T47D (cell line): ENCODE measurements around the gene BSCL2.
"Not testable (repeated sequence)": the region's sequence is repeated elsewhere in the genome, so short reads cannot be mapped to it uniquely, and the experiment has no call there.

Experiments used
- DNase-seq, 2 experiments: peaks; one replicate each; pipeline versions ENCODE4 v3.0.0 to v3.0.0-alpha.2; 2011 to 2012; ENCODE audit warnings: low read depth in 1 of 2, low spot score in 1 of 2
- JUND ChIP-seq: IDR thresholded peaks from 2 replicates; pipeline ENCODE4 v1.6.1; 2012; ENCODE audit warnings: low read depth
- in situ Hi-C: cut with HindIII; loops from 2 replicates; pipeline ENCODE4 v1.10.0; 2016; ENCODE audit warnings: low sequenced_read_pairs, low pct_unique_long_range_greater_than_20kb

The BSCL2 gene

DNA sequence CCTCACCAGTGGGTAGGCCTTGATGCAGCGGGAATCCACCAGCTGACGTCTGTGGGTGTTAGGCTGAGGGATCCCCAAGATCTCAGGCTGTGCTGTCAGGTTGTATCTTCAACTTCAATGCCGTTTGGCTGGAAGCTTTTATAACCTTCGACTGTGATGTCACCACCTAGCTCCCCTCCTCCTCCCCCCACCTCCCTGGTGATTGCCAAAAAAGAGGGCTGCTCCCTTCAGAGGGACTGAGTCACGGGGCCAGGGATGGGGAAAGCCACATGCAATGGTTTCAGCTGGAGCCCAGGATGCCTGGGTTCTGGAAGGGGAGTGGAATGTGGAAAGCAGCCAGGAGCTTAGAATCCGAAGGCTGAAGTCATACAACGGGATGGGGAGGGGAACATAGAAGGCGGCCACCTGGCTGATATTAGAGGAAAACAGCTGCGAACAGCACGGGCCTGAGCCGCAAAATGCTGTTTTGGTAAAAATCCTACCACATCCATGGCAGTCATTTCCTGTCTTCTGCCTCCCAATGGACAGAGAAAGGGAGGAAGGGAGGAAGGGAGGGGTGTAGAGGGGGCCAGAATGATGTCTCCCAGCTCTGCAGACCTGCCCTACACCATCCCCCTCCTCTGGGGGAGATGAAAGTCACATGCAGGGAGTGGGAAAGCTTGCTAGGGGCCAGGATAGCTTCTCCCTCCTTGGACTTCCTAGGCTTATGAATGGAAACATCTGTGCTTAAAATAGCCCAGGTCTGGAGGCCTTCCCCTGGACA lies 17.6 kb downstream of the BSCL2 start, which contains the start of gene LRRN4CL:
TSS of gene LRRN4CL (minus strand) at position 110 of the 763 bp plus-strand sequence. CDS start 1,022 bp downstream, outside the sequence.
- TF ChIP-seq JUND, result no peak
- in situ Hi-C loops, result no loop called here

GRCh38 chr11:62688491-62688890 lies 18.7 kb downstream of the BSCL2 start:
- no peak for DNase-seq
- in situ Hi-C loops, result no loop called here
- TF ChIP-seq JUND, result no peak

More for the DNA sequence above, 17.6 kb downstream of the BSCL2 start, which contains the start of gene LRRN4CL:
- no peak for DNase-seq

- in situ Hi-C loops, result no loop called here
- DNase-seq, result no peak
These were observed 19.5 kb downstream of the BSCL2 start for GRCh38 chr11:62687508-62688396.

DNA sequence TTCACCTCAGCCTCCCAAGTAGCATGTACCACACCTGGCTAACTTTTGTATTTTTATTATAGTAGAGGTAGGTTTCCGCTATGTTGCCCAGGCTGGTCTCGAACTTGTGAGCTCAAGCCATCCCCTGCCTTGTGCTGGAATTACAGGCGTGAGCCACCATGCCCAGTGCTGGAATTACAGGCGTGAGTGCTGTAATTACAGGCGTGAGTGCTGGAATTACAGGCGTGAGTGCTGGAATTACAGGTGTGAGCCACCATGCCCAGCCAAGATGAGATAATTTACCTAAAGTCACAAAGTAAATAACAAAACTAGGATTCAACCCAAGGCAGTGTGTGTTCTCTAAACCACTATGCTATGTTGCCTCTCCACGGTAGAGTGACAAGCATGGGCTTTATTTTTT lies 24.7 kb downstream of the BSCL2 start:
- DNase-seq, result peak; percentile 49 to 69
- in situ Hi-C loops, result no loop called here
- no peak for TF ChIP-seq JUND

More at GRCh38 chr11:62687508-62688396, 19.5 kb downstream of the BSCL2 start:
- no peak for TF ChIP-seq JUND

GRCh38 chr11:62680825-62681240 lies 26.4 kb downstream of the BSCL2 start:
- peak; percentile 91 to 92 for DNase-seq
- in situ Hi-C loops, result no loop called here

DNA sequence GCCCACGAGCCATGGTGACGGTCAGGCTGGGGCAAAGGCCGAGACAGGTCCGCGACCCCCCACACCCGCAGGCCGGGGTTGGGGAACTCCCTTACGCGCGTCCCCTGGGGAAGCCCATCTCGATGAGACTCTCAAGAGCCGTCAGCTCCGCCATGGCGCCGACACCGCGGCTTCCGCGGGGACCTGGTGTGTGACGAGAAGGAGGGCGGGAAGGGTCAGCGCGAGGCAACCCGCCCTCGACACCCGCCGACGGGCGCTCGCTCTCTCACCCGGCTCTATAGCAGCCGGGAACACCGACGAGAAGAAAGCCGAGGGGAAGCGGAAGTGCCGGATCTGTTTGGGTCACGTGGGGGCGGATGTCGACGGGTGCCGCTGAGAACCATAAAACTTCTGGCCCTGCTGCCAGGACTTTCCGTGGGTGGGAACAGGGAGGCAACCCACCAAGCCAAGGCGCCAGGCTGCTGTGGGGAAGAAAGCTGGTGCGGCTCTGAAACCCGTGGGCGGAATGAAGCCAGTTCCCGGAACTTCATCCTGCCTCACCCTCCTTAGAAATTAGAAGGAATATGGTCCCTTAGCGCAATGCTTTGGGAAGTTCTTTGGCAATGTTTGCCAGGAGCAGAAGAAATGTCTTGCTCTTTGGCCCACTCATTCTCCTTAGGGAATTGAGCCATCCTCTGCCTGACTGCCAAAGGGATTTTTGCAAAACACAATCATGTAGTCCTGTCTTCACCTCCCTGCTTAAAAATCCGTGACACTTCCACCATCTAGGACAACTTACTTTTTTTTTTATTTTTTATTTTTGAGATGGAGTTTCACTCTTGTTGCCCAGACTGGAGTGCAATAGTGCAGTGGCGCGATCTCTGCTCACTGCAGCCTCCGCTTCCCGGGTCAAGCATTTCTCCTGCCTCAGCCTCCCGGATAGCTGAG lies 28.2 kb downstream of the BSCL2 start, which contains the start of gene UBXN1:
TSS of gene UBXN1 (minus strand) at position 304 of the 927 bp plus-strand sequence. CDS start at position 154, 150 bp downstream.
- TF ChIP-seq JUND, result no peak
- DNase-seq, result peak; percentile 89 to 92
- in situ Hi-C loops, result no loop called here

More at GRCh38 chr11:62680825-62681240, 26.4 kb downstream of the BSCL2 start:
- no peak for TF ChIP-seq JUND

DNA sequence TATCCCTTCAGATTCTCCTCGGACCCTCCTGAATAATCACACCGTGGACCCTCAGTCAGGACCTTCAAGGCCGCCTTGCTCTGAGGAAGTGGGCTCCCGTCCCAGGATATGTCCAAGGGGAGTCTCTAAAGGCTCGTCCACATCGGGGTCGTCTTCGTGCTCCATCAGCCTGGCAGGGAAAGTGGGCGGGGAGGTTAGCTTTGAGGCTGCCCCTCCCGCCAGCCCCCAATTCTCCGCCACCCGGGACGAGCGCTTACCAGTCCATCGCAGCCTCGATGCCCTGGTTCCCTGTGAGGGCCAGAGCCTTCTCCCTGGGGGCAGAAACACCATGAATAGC lies 28.8 kb downstream of the BSCL2 start:
- in situ Hi-C loops, result no loop called here
- TF ChIP-seq JUND, result no peak
- DNase-seq, result no peak

DNA sequence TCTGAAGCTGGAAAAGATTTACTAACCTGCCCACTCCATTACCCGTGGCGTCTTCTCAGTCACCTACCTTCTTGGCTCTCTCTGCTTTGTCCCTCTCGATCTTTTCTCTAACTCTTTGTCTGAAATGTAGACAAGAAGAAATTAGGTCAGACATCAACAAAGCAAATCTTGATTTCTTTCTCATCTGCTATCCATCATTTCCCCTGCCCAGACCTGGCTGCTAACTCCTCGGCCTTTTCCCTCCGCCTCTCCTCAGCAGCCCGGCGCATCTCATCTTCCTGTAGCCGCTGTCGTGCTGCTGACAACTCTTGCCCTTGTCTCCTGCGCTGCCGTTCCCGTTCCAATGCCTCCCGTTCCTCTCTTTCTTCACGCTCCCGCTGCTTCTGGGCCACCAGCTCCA lies 29.5 kb downstream of the BSCL2 start:
- DNase-seq, result no peak
- TF ChIP-seq JUND, result no peak
- in situ Hi-C loops, result no loop called here

GRCh38 chr11:62677156-62677555 lies 30.1 kb downstream of the BSCL2 start:
- in situ Hi-C loops, result no loop called here
- no peak for TF ChIP-seq JUND

GRCh38 chr11:62676698-62677097 lies 30.5 kb downstream of the BSCL2 start:
- in situ Hi-C loops, result no loop called here
- TF ChIP-seq JUND, result no peak
- DNase-seq, result no peak

More at GRCh38 chr11:62677156-62677555, 30.1 kb downstream of the BSCL2 start:
- DNase-seq, result no peak

DNA sequence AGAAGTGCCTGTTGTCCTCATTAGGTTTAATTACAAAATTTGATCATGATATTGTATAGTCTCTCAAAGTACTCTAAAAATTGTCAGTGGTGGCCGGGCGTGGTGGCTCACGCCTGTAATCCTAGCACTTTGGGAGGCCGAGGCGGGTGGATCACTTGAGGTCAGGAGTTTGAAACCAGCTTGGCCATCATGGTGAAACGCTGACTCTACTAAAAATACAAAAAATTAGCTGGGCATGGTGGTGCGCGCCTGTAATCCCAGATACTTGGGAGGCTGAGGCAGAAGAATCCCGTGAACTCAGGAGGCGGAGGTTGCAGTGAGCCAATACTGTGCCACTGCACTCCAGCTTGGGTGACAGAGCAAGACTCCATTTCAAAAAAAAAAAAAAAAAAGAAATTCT lies 31.8 kb downstream of the BSCL2 start:
- DNase-seq, in situ Hi-C loops: not testable (repeated sequence)

GRCh38 chr11:62673196-62673525 lies 34.1 kb downstream of the BSCL2 start:
- DNase-seq, result no peak
- no peak for TF ChIP-seq JUND
- in situ Hi-C loops, result no loop called here
